Ovary (tissue), 9 donors: Measurements from ENCODE around the gene ABCA2. TPM values are rescaled to one million over a fixed set of nuclear protein-coding genes. Genes with fewer than 3 reads are reported as not detected.

Experiments
- DNase-seq, 5 donors: peaks; one replicate each; pipeline ENCODE4 v3.0.0-alpha.2; 2019 to 2020
- H3K27ac ChIP-seq, 2 donors: fragments of 200-600 bp; one replicate each; pipeline versions ENCODE4 v1.5.1 to v1.8.0; 2019 to 2022
- H3K27me3 ChIP-seq: fragments of 200-600 bp; one replicate; pipeline ENCODE4 v1.8.0; 2022
- H3K36me3 ChIP-seq: fragments of 200-600 bp; sonication (generic); one replicate; pipeline ENCODE4 v1.5.1; 2019
- H3K4me1 ChIP-seq: one replicate; pipeline ENCODE4 v1.8.1; 2013; ENCODE audit warnings: mild to moderate bottlenecking, moderate library complexity; ENCODE audit not compliant: insufficient read depth
- H3K4me3 ChIP-seq: fragments of 200-600 bp; sonication (generic); one replicate; pipeline ENCODE4 v1.5.1; 2017
- H3K9me3 ChIP-seq, 2 donors: fragments of 200-600 bp in 1 of 2; sonication (generic) in 1 of 2; one replicate each; pipeline versions ENCODE4 v1.5.1 to v1.8.1; 2013 to 2019; ENCODE audit warnings: mild to moderate bottlenecking in 1 of 2, moderate library complexity in 1 of 2
- EP300 ChIP-seq: sonication (generic); formaldehyde crosslinking; IDR thresholded peaks from one replicate; pipeline ENCODE4 v1.6.1; 2017; ENCODE audit warnings: antibody characterized with exemption
- POLR2A ChIP-seq: fragments of 450-650 bp; IDR thresholded peaks from one replicate; pipeline ENCODE4 v1.6.1; 2017; ENCODE audit warnings: antibody characterized with exemption, mild to moderate bottlenecking, moderate library complexity
- WGBS, 3 donors: extraction: QIAGEN DNeasy Blood & Tissue Kit in 1 of 3; methylation state at CpG; one replicate each; pipeline versions ENCODE4 v1.1.5 to v1.1.7; 2013 to 2017; 5-methylcytosine and 5-hydroxymethylcytosine counted together
- intact Hi-C, 4 donors: fragments of 100-400 bp; cut with DNase I; formaldehyde crosslinking; loops; one replicate each; pipeline versions ENCODE4 v1.11.0 to v1.15.1; 2022 to 2023
- polyA plus RNA-seq, 2 donors: library from polyadenylated mRNA; stranded (reverse); fragments of 200-250 nt in 1 of 2; fragments of 350-450 nt in 1 of 2; fragmentation: Illumina TruSeq in 1 of 2; extraction: RNeasy Lipid Tissue Mini Kit (QIAGEN cat#74804) in 1 of 2; gene quantifications; one replicate each; pipeline ENCODE4 v1.2.3, GENCODE V29; 2013 to 2014
- total RNA-seq, 7 donors: library from RNA; depleted of rRNA in 2 of 7; stranded (reverse); fragments of >200 nt in 2 of 7; fragmentation: NEBNext Ultra II Directional in 3 of 7; extraction: Animal tissue kit (Norgen Biotek cat#: 25700) in 3 of 7; gene quantifications; one replicate each; pipeline versions ENCODE4 v1.1.0 to v1.2.4, GENCODE V29; 2016 to 2023
- TF ChIP-seq, protein P1 (sequence below), 3 donors: fragments of 450-650 bp in 2 of 3; fragments of 200-600 bp in 1 of 3; IDR thresholded peaks; one replicate each; pipeline versions ENCODE4 v1.5.1 to v1.8.0; 2016 to 2022; ENCODE audit warnings: antibody characterized with exemption in 3 of 3, mild to moderate bottlenecking in 1 of 3
- donor health status: DM: no; HTN: no; CAD: no; lungs with moderate emphysema.
- donor health status: DM: no; HTN: no; CAD: no.
- donor health status: Bipolar disorder and iron deficiency.
- donor health status: DM: yes; HTN: yes; CAD: no.
- donor health status: DM: no; HTN: no; CAD: no.
- donor health status: DM: yes; HTN: yes; CAD: no.

The ABCA2 gene
- total and polyA plus RNA-seq, 9 donors: 2.0 to 26.9 (median 12.3) TPM

DNA sequence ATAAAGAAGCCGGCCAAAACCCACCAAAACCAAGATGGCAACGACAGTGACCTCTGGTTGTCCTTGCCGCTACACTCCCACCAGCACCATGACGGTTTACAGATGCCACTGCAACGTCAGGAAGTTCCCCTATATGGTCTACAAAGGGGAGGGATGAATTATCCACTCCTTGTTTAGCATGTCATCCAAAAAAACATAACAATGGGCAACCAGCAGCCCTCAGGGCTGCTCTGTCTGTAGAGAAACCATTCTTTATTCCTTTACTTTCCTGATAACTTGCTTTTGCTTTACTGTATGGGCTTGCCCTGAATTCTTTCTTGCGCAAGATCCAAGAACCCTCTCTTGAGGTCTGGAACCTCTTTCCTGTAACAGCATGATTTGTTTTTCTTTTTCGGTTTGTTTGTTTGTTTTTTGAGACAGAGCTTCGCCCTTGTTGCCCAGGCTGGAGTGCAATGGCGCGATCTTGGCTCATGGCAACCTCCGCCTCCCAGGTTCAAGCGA lies 47.3 kb upstream of the ABCA2 start:
- TF ChIP-seq, protein P1, sequence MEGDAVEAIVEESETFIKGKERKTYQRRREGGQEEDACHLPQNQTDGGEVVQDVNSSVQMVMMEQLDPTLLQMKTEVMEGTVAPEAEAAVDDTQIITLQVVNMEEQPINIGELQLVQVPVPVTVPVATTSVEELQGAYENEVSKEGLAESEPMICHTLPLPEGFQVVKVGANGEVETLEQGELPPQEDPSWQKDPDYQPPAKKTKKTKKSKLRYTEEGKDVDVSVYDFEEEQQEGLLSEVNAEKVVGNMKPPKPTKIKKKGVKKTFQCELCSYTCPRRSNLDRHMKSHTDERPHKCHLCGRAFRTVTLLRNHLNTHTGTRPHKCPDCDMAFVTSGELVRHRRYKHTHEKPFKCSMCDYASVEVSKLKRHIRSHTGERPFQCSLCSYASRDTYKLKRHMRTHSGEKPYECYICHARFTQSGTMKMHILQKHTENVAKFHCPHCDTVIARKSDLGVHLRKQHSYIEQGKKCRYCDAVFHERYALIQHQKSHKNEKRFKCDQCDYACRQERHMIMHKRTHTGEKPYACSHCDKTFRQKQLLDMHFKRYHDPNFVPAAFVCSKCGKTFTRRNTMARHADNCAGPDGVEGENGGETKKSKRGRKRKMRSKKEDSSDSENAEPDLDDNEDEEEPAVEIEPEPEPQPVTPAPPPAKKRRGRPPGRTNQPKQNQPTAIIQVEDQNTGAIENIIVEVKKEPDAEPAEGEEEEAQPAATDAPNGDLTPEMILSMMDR (IDR thresholded peaks at IDR 0.05): no peak
- TF ChIP-seq EP300: no peak
- whole genome bisulfite sequencing, 3 donors: 58 to 76% (median 69%) methylated on average over 12 of the region's 12 CpGs
- H3K9me3 ChIP-seq: no peaks in the 10 kb centered on the region
- no peak for DNase-seq
- no peaks in the 10 kb centered on the region for H3K27me3 ChIP-seq
- H3K4me3 ChIP-seq: no peak overlapping the region
- H3K4me1 ChIP-seq: peaks cover 5% of the 10 kb centered on the region
- H3K36me3 ChIP-seq: no peaks in the 10 kb centered on the region
- no peak overlapping the region for H3K27ac ChIP-seq
- intact Hi-C loops: no loop called here

DNA sequence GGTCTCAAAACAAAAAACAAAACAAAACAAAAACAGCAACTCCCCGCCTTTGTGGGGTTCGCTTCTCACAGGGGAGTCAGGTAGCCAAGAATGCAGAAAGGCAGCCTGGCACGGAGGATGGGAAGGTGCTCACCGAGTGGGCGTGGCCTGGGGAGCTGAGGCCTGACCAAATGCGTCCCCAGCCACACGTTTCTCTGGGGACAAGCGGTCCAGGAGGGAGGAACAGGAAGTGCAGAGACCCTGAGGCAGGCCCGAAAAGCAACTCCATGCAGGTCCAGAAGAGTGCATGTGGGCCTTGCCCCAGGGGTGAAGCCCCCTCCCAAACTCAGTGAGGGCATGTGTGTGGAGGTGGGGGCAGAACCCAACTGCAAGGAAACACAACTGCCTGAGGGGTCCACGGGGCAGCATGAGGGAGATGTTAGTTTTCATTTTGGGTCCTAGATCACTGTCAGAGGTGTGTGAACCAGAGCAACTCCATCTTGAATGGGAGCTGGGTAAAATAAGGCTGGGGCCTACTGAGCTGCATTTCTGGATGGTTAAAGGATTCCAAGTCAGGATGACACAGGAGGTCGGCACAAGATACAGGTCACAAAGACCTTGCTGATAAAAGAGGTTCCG lies 46.7 kb upstream of the ABCA2 start:
- no peak for DNase-seq
- intact Hi-C loops: no loop called here
- H3K27ac ChIP-seq: no peak overlapping the region
- peaks cover 5% of the 10 kb centered on the region for H3K4me1 ChIP-seq
- TF ChIP-seq, protein P1 (IDR thresholded peaks at IDR 0.05): no peak
- TF ChIP-seq POLR2A (no peak), EP300 (no peak)
- H3K36me3 ChIP-seq: no peaks in the 10 kb centered on the region
- 75 to 83% (median 79%) methylated on average over 12 of the region's 12 CpGs for WGBS, 3 donors
- no peak overlapping the region for H3K4me3 ChIP-seq
- H3K27me3 ChIP-seq: no peaks in the 10 kb centered on the region
- H3K9me3 ChIP-seq: no peaks in the 10 kb centered on the region

DNA sequence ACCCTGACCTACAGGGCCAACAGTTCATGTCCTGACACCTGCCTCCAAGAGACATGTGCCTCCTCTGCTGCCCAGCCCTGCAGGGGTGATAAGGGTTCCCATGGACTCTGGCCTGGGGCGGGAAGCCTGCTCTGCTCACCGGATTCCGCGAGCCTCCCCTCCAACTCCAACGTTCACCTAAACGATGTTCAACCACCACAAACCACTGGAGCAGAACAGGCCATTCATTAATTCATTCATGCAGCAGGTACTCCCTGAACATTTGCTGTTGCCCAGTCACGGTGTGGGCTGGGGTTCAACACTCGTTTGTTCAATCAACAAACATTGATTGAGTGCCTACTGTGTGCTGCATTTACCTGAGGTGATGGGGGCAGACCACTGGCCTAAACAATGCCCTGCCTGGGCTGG lies 46.0 kb upstream of the ABCA2 start:
- H3K4me3 ChIP-seq: no peak overlapping the region
- peaks cover 5% of the 10 kb centered on the region for H3K4me1 ChIP-seq
- no peak overlapping the region for H3K27ac ChIP-seq
- DNase-seq: no peak
- intact Hi-C loops: no loop called here
- H3K27me3 ChIP-seq: no peaks in the 10 kb centered on the region
- no peaks in the 10 kb centered on the region for H3K36me3 ChIP-seq
- 79 to 92% (median 80%) methylated on average over 8 of the region's 8 CpGs for WGBS, 3 donors
- TF ChIP-seq, protein P1 (IDR thresholded peaks at IDR 0.05): no peak
- TF ChIP-seq POLR2A (no peak), EP300 (no peak)
- no peaks in the 10 kb centered on the region for H3K9me3 ChIP-seq

DNA sequence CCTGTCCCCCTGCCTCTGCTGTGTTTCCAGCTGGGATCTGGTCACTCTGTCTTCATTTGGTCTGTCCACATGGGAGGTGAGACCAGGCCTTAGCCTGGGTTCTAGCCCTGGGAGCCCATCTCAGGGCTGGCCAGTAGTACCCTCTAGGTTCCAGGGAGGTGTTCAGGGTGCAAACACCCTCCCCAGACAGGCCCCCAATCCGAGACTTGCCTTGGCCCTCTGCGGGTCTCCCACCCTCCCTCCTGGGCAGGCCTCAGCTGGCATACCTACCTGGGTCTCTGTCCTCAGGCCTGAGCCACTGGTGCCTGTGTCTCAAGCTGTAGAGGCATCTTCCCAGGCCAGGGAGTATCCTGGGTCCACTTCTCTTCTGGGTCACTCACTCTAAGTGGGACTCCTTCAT lies 43.2 kb upstream of the ABCA2 start:
- Histone ChIP-seq H3K4me1 (no peaks in the 10 kb centered on the region), H3K36me3 (no peaks in the 10 kb centered on the region), H3K9me3 (no peaks in the 10 kb centered on the region), H3K4me3 (no peak overlapping the region), H3K27ac (no peak overlapping the region), H3K27me3 (peaks cover 4% of the 10 kb centered on the region)
- intact Hi-C loops: no loop called here
- 74 to 95% (median 82%) methylated on average over 2 of the region's 2 CpGs for WGBS, 3 donors
- no peak for DNase-seq
- TF ChIP-seq, protein P1 (IDR thresholded peaks at IDR 0.05): no peak
- TF ChIP-seq POLR2A (no peak), EP300 (no peak)
